ENCODE measurements around the gene COMMD10.

COMMD10 gene

DNA sequence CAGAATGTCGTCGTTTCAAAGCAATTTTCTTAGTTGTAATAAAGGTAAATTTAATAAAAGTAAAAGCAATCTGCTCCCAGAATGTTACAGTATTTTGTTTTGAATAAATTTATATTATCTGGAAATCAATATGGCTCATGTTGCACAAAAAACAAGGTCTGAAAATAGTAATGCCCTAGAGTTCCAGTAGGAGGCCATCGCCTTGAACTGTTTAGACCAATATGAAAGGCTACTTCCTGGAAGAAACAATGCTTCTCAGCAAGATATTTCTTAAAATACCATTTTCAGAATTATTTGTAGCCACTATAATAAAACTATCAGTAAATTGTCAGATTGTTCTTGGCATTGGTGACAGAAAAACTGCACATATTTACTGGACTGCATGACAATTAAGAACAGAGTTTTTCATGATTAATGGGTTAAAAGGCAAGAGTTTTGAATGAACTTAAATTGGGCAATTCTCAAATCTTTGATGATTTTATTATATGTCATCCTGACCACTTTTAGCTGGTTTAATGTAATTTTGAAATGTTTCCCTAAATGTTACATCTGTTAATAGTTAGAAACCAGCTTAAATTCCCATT is 153.2 kb downstream of the COMMD10 start:
- TF ChIP-seq ZFX (IDR thresholded peaks at IDR 0.05) = no peak
- TF ChIP-seq, protein P1, sequence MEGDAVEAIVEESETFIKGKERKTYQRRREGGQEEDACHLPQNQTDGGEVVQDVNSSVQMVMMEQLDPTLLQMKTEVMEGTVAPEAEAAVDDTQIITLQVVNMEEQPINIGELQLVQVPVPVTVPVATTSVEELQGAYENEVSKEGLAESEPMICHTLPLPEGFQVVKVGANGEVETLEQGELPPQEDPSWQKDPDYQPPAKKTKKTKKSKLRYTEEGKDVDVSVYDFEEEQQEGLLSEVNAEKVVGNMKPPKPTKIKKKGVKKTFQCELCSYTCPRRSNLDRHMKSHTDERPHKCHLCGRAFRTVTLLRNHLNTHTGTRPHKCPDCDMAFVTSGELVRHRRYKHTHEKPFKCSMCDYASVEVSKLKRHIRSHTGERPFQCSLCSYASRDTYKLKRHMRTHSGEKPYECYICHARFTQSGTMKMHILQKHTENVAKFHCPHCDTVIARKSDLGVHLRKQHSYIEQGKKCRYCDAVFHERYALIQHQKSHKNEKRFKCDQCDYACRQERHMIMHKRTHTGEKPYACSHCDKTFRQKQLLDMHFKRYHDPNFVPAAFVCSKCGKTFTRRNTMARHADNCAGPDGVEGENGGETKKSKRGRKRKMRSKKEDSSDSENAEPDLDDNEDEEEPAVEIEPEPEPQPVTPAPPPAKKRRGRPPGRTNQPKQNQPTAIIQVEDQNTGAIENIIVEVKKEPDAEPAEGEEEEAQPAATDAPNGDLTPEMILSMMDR (conservative IDR thresholded peaks at IDR 0.05) = peak; percentile 44

DNA sequence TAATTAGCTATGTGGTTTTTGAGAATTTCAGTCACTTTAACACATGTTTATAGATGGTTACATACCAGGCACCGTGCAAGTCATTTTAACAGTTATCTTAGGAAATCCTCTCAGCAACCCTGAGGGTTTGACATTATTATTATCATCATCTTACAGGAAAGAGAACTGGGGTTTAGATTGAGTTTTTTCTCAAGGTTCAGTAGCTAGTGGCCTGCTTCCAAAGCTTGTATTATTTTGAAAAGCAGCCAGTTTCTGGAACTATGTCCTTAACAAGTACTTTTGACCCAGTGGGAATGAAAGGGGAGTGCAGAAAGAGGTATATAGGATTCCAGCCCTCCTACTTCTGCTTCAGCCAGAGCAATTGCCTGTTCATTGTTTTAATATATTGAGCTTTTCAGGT is 157.5 kb downstream of the COMMD10 start:
- no peak overlapping the region for H3K27ac ChIP-seq
- TF ChIP-seq, protein P1 (conservative IDR thresholded peaks at IDR 0.05) = no peak
- TF ChIP-seq ZFX (IDR thresholded peaks at IDR 0.05) = no peak

More for the DNA sequence above, 153.2 kb downstream of the COMMD10 start:
- H3K27ac ChIP-seq = no peak overlapping the region

DNA sequence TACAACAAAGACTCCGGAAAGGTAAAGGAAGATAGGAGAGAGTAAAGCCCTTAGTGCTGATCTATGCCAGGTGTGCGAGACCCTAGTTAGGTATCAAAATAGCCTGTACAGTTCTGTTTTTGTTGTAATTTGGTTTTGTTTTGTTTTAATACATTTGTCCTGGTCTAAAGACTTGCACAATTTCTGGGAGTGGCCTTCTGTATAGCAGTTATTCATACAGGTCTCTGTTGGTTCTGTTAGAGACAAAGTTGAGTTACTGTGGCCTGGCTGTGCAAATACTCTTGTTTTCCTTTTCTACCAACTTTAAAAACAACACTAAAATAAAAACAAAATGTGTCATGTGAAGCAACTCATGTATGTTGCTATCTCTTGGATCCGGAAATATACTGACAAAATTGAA is 163.6 kb downstream of the COMMD10 start:
- TF ChIP-seq, protein P1 (conservative IDR thresholded peaks at IDR 0.05) = no peak
- TF ChIP-seq ZFX (IDR thresholded peaks at IDR 0.05) = no peak

DNA sequence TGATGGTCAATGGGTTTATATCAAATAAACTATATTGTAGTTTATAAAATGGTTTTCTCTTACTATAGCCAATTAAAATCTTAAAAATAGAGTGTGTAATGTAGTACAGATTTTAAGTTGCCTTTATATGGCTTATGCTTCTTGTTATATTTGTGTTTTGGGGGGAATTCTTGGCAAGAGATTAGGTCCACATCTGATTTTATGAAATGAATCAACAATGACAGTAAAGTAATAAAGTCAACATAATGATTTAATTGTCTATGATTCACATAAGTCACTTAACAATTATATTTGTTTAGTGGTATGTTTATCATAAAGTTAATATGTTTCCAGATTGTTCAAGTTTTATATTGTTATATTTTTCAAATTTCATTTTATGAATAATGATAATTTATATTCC is 164.8 kb downstream of the COMMD10 start:
- H3K27ac ChIP-seq = no peak overlapping the region
- TF ChIP-seq ZFX (IDR thresholded peaks at IDR 0.05) = no peak
- TF ChIP-seq, protein P1 (conservative IDR thresholded peaks at IDR 0.05) = no peak

More for the DNA sequence above, 163.6 kb downstream of the COMMD10 start:
- H3K27ac ChIP-seq = no peak overlapping the region

DNA sequence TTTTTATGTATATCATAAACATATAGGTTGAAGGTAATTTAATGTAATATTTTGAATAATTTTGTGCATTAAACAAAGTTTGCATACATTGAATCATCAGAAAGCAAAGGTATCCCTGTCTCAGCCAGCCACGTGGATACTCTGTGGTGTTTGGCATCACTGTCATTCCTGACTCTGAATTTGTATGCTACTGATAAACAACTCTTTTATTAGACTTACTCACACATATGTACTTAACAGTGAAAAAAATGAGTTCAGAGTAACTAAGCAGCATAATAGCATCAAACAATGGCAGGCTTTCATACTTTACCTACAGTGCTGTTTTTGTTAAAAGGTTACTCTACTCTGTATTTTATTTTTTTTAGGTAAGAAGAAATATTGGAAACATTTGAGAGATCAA is 171.9 kb downstream of the COMMD10 start:
- TF ChIP-seq ZFX (IDR thresholded peaks at IDR 0.05) = no peak
- TF ChIP-seq, protein P1 (conservative IDR thresholded peaks at IDR 0.05) = no peak
- no peak overlapping the region for H3K27ac ChIP-seq

DNA sequence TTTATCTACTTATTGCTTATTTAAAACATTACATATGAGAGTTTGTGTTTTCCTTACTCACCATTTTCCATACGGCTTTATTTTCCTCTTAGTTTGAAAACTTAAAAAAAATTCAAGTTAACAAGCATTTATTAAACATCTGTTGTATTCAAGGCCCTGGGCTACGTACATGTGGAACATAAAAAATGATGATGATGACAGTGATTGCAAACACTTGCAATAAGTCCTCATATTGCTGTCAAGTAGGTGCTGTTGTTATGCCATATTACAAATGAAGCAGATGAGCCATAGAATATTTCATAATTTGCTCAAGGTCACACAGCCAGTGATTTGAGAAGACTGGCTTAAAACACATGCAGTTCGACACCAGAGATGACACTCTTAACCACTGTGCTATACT is 180.6 kb downstream of the COMMD10 start:
- TF ChIP-seq ZFX (IDR thresholded peaks at IDR 0.05) = no peak
- TF ChIP-seq, protein P1 (conservative IDR thresholded peaks at IDR 0.05) = no peak
- H3K27ac ChIP-seq = no peak overlapping the region

DNA sequence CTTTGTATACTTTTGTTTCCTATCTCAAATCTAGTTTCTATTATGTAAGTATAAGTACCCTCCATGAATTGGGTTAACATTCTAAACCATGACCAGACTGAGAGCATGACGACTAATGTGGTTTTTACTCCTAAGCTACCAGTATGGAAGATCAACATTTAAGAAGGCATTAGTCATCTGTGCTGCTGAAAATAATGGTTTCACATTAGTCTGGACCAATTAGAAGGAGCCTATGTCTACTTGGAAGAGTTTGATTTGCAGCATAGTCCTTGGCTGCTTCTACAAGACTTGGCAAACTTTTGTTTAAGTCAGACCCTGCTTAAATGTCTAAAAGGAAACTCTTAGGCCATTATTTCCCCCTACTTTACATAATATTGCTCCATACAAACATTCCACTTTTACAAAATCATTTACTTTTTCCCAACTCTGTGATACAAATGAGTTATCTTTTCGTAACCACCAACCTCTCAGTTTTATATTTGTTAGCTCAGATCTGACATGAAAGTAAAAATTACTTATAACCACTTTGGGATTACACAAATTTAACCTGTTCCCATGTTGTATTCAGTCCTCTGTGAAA is 186.7 kb downstream of the COMMD10 start:
- TF ChIP-seq, protein P1 (conservative IDR thresholded peaks at IDR 0.05) = no peak
- TF ChIP-seq ZFX (IDR thresholded peaks at IDR 0.05) = no peak
- no peak overlapping the region for H3K27ac ChIP-seq
